H9 (cell line): ENCODE measurements around the gene DVL3. TPM values are rescaled to one million over a fixed set of nuclear protein-coding genes. Genes with fewer than 3 reads are reported as not detected.

Experiments used
- DNase-seq: peaks from one replicate; pipeline ENCODE4 v3.0.0-alpha.2; 2017
- H2AFZ ChIP-seq: one replicate; pipeline ENCODE4 v1.6.1; 2013; ENCODE audit warnings: mild to moderate bottlenecking, low read length, control low read depth, moderate library complexity
- H2AK5ac ChIP-seq: 2 replicates; pipeline ENCODE4 v1.6.1; 2013; ENCODE audit warnings: low read length, control low read depth, mixed read lengths; ENCODE audit not compliant: insufficient read length
- H2BK120ac ChIP-seq: one replicate; pipeline ENCODE4 v1.6.1; 2013; ENCODE audit warnings: low read depth, mild to moderate bottlenecking, low read length, control low read depth, inconsistent platforms; ENCODE audit not compliant: poor library complexity, severe bottlenecking
- H2BK12ac ChIP-seq: 2 replicates; pipeline ENCODE4 v1.6.1; 2013; ENCODE audit warnings: low read length, control low read depth, mixed read lengths, low read depth; ENCODE audit not compliant: insufficient read length
- H2BK15ac ChIP-seq: 2 replicates; pipeline ENCODE4 v1.6.1; 2013; ENCODE audit warnings: low read depth, low read length, control low read depth
- H2BK20ac ChIP-seq: one replicate; pipeline ENCODE4 v1.6.1; 2013; ENCODE audit warnings: low read depth, mild to moderate bottlenecking, low read length, control low read depth, inconsistent platforms; ENCODE audit not compliant: poor library complexity, severe bottlenecking
- H2BK5ac ChIP-seq: 2 replicates; pipeline ENCODE4 v1.6.1; 2013; ENCODE audit warnings: low read length, control low read depth, mixed read lengths; ENCODE audit not compliant: insufficient read length
- H3K14ac ChIP-seq: 2 replicates; pipeline ENCODE4 v1.6.1; 2013; ENCODE audit warnings: low read length, control low read depth; ENCODE audit not compliant: insufficient read depth
- H3K18ac ChIP-seq: 2 replicates; pipeline ENCODE4 v1.6.1; 2013; ENCODE audit warnings: low read depth, mild to moderate bottlenecking, mixed read lengths, low read length, control low read depth; ENCODE audit not compliant: insufficient read length
- H3K23ac ChIP-seq: 2 replicates; pipeline ENCODE4 v1.6.1; 2013; ENCODE audit warnings: low read length, control low read depth, mixed read lengths, low read depth; ENCODE audit not compliant: insufficient read length
- H3K23me2 ChIP-seq: 2 replicates; pipeline ENCODE4 v1.6.1; 2013; ENCODE audit warnings: low read depth, mild to moderate bottlenecking, mixed read lengths, low read length, control low read depth; ENCODE audit not compliant: insufficient read length, poor library complexity, severe bottlenecking
- H3K27ac ChIP-seq: 2 replicates; pipeline ENCODE4 v1.5.1; 2013; ENCODE audit warnings: low read length, control low read depth, mixed read lengths, low read depth; ENCODE audit not compliant: insufficient read length
- H3K27me3 ChIP-seq: 2 replicates; pipeline ENCODE4 v1.6.1; 2013; ENCODE audit warnings: low read length, control low read depth, inconsistent platforms; ENCODE audit not compliant: insufficient read depth
- H3K4ac ChIP-seq: 2 replicates; pipeline ENCODE4 v1.6.1; 2013; ENCODE audit warnings: low read depth, mild to moderate bottlenecking, control low read depth, inconsistent platforms, low read length, moderate library complexity
- H3K4me1 ChIP-seq: 2 replicates; pipeline ENCODE4 v1.6.1; 2013; ENCODE audit warnings: low read length, control low read depth, inconsistent platforms; ENCODE audit not compliant: insufficient read depth
- H3K4me2 ChIP-seq: 2 replicates; pipeline ENCODE4 v1.6.1; 2013; ENCODE audit warnings: low read length, control low read depth, mixed read lengths; ENCODE audit not compliant: insufficient read length, insufficient read depth
- H3K56ac ChIP-seq: 2 replicates; pipeline ENCODE4 v1.6.1; 2013; ENCODE audit warnings: low read depth, mild to moderate bottlenecking, mixed read lengths, low read length, control low read depth; ENCODE audit not compliant: insufficient read length
- H3K79me1 ChIP-seq: 2 replicates; pipeline ENCODE4 v1.6.1; 2013; ENCODE audit warnings: low read depth, mild to moderate bottlenecking, moderate library complexity, low read length, control low read depth, inconsistent platforms; ENCODE audit not compliant: insufficient read depth, poor library complexity, severe bottlenecking
- H3K79me2 ChIP-seq: 2 replicates; pipeline ENCODE4 v1.6.1; 2013; ENCODE audit warnings: low read length, control low read depth, inconsistent platforms; ENCODE audit not compliant: insufficient read depth
- H3K9ac ChIP-seq: 2 replicates; pipeline ENCODE4 v1.6.1; 2013; ENCODE audit warnings: low read length, control low read depth, mixed read lengths; ENCODE audit not compliant: insufficient read length; ENCODE audit errors: extremely low read depth
- H3K9me3 ChIP-seq: one replicate; pipeline ENCODE4 v1.6.1; 2013; ENCODE audit warnings: low read depth, low read length, inconsistent platforms; ENCODE audit not compliant: control insufficient read depth
- H3T11ph ChIP-seq: one replicate; pipeline ENCODE4 v1.6.1; 2013; ENCODE audit warnings: mild to moderate bottlenecking, low read length, control low read depth, inconsistent platforms
- H4K20me1 ChIP-seq: one replicate; pipeline ENCODE4 v1.6.1; 2013; ENCODE audit not compliant: control insufficient read depth, insufficient read length, insufficient read depth
- H4K5ac ChIP-seq: 2 replicates; pipeline ENCODE4 v1.6.1; 2013; ENCODE audit warnings: low read depth, mild to moderate bottlenecking, mixed read lengths, low read length, control low read depth; ENCODE audit not compliant: insufficient read length
- H4K8ac ChIP-seq: replicated peaks from 2 replicates; pipeline ENCODE4 v1.6.1; 2013; ENCODE audit warnings: low read length, control low read depth, mixed read lengths, low read depth; ENCODE audit not compliant: insufficient read length
- H4K91ac ChIP-seq: 2 replicates; pipeline ENCODE4 v1.6.1; 2013; ENCODE audit warnings: low read depth, mild to moderate bottlenecking, moderate library complexity, mixed read lengths, low read length, control low read depth; ENCODE audit not compliant: insufficient read length
- H3K27ac Mint-ChIP-seq, 3 experiments: 2 replicates in 2 of 3; 3 replicates in 1 of 3; pipeline ENCODE4 v1.8.0; 2020 to 2021; ENCODE audit warnings: mixed read lengths in 3 of 3, mild to moderate bottlenecking in 1 of 3, moderate library complexity in 1 of 3
- H3K27me3 Mint-ChIP-seq: 2 replicates; pipeline ENCODE4 v1.8.0; 2021; ENCODE audit warnings: low read depth, mild to moderate bottlenecking, moderate library complexity, mixed read lengths
- H3K36me3 Mint-ChIP-seq, 3 experiments: 2 replicates in 2 of 3; 3 replicates in 1 of 3; pipeline ENCODE4 v1.8.0; 2020 to 2021; ENCODE audit warnings: low read depth in 3 of 3, mixed read lengths in 3 of 3; ENCODE audit not compliant: insufficient read depth in 1 of 3
- H3K4me1 Mint-ChIP-seq, 2 experiments: 2 replicates each; pipeline ENCODE4 v1.8.0; 2020; ENCODE audit warnings: mixed read lengths in 2 of 2
- H3K4me3 Mint-ChIP-seq, 2 experiments: 2 replicates in 1 of 2; 3 replicates in 1 of 2; pipeline ENCODE4 v1.8.0; 2020 to 2021; ENCODE audit warnings: mild to moderate bottlenecking in 2 of 2, mixed read lengths in 2 of 2, moderate library complexity in 1 of 2
- H3K9me3 Mint-ChIP-seq, 2 experiments: 2 replicates in 1 of 2; 3 replicates in 1 of 2; pipeline ENCODE4 v1.8.0; 2020; ENCODE audit warnings: mild to moderate bottlenecking in 2 of 2, mixed read lengths in 2 of 2, moderate library complexity in 1 of 2
- CTCF ChIP-seq: fragments of 200-600 bp; sonication (generic); conservative IDR thresholded peaks from 3 replicates; pipeline ENCODE4 v1.8.0; 2021; ENCODE audit warnings: antibody characterized with exemption, mild to moderate bottlenecking
- WGBS: extraction: QIAGEN DNeasy Blood & Tissue Kit; methylation state at CpG from one replicate; pipeline ENCODE4 v1.1.7; 2013; ENCODE audit warnings: missing lambda C conversion rate, low lambda C conversion rate, mixed read lengths; ENCODE audit not compliant: insufficient read length; ENCODE audit errors: extremely low coverage; 5-methylcytosine and 5-hydroxymethylcytosine counted together
- total RNA-seq: library from RNA; stranded (reverse); gene quantifications from 2 replicates; pipeline ENCODE4 v1.2.1, GENCODE V29; 2021

Gene DVL3
- total RNA-seq, 1 experiment from 2014 or later, result 64.7 TPM

GRCh38 chr3:184174284-184174645, 19.1 kb downstream of the DVL3 start:
- no peak overlapping the region for H3K27ac ChIP-seq
- no peak overlapping the region for H4K8ac ChIP-seq
- TF ChIP-seq CTCF, result no peak
- H4K91ac ChIP-seq, result no peak overlapping the region
- WGBS, result no CpG with 5 or more reads among the region's 4 CpGs
- H3K23me2 ChIP-seq, result peaks cover 16% of the 10 kb centered on the region
- H3K27ac Mint-ChIP-seq, result peak overlapping the region in 1 of 3 experiments; percentile 45; a peak in 2 of 7 replicates
- no peak overlapping the region for H2AK5ac ChIP-seq
- H3K4me2 ChIP-seq, result no peak overlapping the region
- no peaks in the 10 kb centered on the region for H3K9me3 ChIP-seq
- peaks cover 9% of the 10 kb centered on the region; the same call in 1 of the 2 replicates for H3K79me2 ChIP-seq
- H2BK12ac ChIP-seq, result no peak overlapping the region
- no peak overlapping the region for H2AFZ ChIP-seq
- no peak overlapping the region for H3K56ac ChIP-seq
- no peak overlapping the region for H2BK20ac ChIP-seq
- no peak overlapping the region for H4K5ac ChIP-seq
- no peak overlapping the region for H3K14ac ChIP-seq
- no peak overlapping the region for H3K23ac ChIP-seq
- peak overlapping the region; percentile 95 to 96; a peak in 4 of 5 replicates for H3K4me3 Mint-ChIP-seq
- H3K4me1 ChIP-seq, result no peaks in the 10 kb centered on the region; the same call in 1 of the 2 replicates
- no peak overlapping the region for H2BK15ac ChIP-seq
- no peaks in the 10 kb centered on the region for H3K9me3 Mint-ChIP-seq
- peaks cover 7% of the 10 kb centered on the region for H3K79me1 ChIP-seq
- H2BK120ac ChIP-seq, result no peak overlapping the region
- no peak overlapping the region for H3K4ac ChIP-seq
- peaks cover 3% of the 10 kb centered on the region for H4K20me1 ChIP-seq
- H3K4me1 Mint-ChIP-seq, result peaks cover 23 to 31% of the 10 kb centered on the region in 2 experiments
- peaks cover 27 to 59% (median 44%) of the 10 kb centered on the region in 3 experiments for H3K36me3 Mint-ChIP-seq
- H3K9ac ChIP-seq, result no peak overlapping the region
- DNase-seq, result no peak
- H3T11ph ChIP-seq, result no peak overlapping the region
- no peaks in the 10 kb centered on the region for H3K27me3 Mint-ChIP-seq
- no peak overlapping the region for H2BK5ac ChIP-seq
- H3K27me3 ChIP-seq, result no peaks in the 10 kb centered on the region
- no peak overlapping the region for H3K18ac ChIP-seq
